ENCODE measurements around the gene ZNF318.
"Not testable (repeated sequence)": the region's sequence is repeated elsewhere in the genome, so short reads cannot be mapped to it uniquely, and the experiment has no call there.

Gene ZNF318, protein sequence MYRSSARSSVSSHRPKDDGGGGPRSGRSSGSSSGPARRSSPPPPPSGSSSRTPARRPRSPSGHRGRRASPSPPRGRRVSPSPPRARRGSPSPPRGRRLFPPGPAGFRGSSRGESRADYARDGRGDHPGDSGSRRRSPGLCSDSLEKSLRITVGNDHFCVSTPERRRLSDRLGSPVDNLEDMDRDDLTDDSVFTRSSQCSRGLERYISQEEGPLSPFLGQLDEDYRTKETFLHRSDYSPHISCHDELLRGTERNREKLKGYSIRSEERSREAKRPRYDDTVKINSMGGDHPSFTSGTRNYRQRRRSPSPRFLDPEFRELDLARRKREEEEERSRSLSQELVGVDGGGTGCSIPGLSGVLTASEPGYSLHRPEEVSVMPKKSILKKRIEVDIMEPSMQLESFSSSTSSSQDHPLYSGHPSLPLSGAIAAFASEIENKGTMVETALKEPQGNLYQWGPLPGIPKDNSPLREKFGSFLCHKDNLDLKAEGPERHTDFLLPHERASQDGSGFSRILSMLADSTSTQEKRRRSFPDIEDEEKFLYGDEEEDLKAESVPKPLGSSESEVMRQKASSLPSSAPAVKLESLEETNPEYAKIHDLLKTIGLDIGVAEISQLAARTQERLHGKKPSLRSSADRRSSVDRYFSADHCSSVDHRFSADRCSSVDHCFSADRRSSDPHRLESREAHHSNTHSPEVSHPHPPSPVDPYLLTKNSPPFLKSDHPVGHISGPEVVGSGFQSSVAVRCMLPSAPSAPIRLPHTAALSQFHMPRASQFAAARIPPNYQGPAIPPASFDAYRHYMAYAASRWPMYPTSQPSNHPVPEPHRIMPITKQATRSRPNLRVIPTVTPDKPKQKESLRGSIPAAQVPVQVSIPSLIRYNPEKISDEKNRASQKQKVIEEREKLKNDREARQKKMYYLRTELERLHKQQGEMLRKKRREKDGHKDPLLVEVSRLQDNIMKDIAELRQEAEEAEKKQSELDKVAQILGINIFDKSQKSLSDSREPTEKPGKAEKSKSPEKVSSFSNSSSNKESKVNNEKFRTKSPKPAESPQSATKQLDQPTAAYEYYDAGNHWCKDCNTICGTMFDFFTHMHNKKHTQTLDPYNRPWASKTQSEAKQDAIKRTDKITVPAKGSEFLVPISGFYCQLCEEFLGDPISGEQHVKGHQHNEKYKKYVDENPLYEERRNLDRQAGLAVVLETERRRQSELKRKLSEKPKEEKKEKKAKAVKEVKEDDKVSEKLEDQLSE (N-terminal part only)

DNA sequence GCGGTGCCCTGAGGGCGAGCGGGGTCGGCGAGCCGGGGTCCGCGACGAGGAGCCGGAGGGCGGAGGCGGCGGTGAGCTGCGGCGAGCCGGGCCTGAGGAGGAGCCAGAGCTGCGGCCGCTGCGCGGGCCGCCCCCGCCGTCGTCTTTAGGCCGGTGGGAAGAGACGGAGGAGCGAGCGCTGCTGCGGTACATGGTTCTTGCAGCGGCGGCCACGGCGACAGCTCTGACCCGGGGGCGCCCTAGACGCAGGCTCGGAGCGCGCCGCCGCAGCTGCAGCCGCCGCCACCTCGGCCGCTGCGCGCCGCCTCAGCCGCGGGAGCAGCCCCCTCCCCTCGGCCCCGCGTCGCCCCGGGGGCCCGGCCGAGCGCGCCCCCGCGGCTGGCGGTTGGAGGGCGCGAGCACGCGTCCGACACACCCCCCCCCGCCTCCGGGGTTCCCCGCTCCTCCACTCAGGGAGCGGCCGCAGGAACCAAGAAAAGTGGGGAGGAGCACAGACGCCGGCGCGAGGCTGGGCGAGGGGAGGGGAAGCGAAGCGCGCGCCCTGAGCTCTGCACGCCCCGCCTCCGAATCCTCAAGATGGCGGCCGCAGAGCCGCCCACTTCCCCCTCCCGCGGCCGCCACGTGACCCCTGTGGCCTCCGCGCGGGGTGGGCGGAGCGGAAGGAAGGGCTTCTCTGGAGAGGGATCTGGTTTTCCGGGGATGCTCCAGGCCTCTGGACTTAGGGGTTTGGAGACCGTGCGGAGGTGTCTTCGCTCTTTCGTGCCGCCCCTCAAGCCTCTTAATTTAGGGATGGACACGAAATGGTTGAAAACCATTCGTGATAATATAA lies at the start of gene ZNF318:
Gene ZNF318 (minus strand): TSS at position 474 of the 829 bp plus-strand sequence. CDS start 282 bp downstream, at position 192.
- peak; percentile 97 for DNase-seq

DNA sequence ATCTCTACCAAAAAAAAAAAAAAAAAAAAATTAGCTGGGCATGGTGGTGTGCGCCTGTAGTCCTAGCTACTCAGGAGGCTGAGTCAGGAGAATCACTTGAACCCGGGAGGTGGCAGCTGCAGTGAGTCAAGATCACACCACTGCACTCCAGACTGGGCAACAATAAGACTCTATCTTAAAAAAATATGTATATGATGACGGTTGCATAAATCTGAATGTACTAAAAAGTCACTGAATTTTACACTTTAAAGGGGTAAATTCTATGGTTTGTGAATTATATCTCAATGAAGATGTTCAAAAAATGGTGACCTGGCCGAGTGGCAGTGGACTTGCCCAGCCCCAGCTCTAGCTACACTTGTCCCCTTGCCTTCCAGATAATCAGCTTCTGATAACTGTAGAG lies 47.5 kb upstream of the ZNF318 start:
- DNase-seq = no peak

DNA sequence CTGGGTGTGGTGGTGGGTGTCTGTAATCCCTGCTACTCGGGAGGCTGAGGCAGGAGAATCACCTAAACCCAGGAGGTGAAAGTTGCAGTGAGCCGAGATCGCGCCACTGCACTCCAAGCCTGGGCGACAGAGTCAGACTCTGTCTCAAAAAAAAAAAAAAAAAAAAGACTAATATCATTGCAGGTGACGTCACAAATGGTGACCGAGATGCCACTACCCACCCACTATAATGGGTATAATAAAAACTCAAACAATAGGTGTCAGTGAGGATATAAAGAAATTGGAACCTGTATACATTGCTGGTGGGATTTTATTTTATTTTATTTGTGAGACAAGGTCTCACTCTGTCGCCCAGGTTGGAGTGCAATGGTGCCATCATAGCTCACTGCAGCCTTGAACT lies 45.8 kb upstream of the ZNF318 start:
- not testable (repeated sequence) for DNase-seq

DNA sequence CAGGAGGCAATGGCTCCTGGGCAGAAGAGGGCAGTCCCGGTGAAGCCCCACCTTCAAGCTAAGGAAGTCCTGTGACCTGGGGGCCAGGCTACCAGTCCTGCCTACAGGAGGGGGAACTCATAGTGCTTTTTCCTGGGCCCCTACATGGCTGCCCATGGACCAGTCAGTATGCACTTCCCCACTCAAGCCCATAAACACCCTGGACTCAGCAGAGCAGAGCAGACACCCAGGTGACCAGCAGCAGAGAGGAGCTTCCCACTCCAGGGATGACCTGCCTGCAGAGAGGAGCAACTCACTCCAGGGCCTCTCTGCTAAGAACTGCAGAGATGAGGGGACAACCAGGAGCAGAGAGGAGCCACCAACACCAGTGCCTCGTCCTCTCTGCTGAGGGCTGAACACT lies 43.6 kb upstream of the ZNF318 start:
- DNase-seq = no peak

DNA sequence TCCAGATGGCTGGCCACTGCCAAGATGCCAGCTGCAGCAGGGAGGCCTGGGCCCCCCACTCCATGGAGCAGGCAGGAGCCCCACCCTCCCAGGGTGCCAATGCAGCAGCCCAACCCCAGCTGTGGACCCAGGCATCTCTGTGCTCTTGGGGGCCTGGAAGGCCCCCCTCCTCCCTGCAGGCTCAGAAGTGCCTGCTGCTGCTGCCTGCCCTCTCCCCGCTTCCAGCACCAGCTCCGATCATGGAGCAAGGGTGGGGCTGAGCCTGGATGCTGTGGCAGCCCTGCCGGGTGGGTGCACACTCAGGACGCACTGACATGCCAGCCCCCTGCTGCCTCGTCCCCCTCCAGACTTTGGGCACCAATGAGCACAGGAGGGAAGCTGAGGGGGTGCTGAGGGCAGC lies 43.1 kb upstream of the ZNF318 start:
- no peak for DNase-seq

DNA sequence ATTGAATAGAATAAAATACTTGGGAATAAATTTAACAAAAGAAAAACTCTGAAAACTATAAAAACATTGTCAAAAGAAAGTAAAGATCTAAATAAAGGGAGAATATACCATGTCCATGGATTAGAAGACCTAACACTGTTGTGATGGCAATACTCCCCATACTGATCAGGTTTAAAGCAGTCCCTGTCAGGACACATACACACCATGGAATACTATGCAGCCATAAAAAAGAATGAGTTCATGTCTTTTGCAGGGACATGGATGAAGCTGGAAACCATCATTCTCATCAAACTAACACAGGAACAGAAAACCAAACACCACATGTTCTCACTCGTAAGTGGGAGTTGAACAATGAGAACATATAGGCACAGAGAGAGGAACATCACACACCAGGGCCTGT lies 41.3 kb upstream of the ZNF318 start:
- DNase-seq = not testable (repeated sequence)

DNA sequence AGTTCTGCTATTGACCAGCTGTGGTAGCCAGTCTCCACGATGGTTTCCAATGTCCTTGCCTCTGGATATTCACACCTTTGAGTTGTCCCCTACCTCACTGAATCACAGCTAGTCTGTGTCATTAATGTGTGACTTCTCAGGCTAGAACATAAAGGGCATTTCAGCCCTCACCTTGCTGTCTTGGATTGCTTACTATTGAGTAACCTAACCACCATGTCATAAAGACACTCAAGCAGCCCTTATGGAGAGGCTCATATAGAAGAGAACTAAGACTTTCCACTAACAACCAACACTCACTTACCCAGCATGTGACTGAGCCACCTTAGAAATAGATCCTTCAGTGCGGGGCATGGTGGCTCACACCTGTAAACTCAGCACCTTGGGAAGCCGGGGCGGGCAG lies 38.8 kb upstream of the ZNF318 start:
- DNase-seq = no peak

DNA sequence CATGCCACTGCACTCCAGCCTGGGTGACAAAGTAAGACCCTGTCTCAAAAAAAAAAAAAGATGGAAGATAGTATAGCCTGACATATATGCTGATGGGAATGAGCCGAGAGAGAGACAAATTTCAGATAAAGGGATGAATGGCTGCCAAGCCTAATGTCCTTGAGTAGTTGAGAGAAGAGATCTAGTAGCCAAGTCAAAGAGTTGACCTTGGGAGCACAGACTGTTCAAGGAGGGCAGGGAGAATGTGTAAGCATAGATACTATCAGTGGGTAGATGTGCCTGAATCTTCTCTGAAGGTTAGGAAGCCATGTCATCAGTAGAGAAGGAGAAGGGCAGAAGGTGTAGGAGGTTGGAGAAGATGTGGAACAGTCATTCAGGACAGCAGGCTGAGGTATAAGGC lies 37.8 kb upstream of the ZNF318 start:
- no peak for DNase-seq

DNA sequence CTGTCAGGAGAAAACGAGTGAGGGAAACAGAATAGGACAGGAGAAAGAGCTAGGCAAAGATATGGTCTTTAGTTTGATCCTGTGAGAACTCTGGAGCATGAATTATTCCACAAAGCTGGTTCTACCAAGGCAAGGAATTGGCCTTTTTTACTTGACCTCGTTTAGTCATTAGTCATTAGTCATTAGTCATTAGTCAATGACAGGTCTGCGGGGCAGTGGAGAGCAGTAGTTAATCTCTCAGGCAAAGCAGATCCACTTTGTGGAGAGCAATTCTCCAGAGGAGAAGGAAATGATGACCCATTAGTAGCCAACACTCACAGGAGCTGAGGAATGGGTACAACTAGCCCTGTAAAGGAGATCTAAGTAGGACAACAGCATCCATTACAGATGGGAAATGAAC lies 35.9 kb upstream of the ZNF318 start:
- DNase-seq = no peak

DNA sequence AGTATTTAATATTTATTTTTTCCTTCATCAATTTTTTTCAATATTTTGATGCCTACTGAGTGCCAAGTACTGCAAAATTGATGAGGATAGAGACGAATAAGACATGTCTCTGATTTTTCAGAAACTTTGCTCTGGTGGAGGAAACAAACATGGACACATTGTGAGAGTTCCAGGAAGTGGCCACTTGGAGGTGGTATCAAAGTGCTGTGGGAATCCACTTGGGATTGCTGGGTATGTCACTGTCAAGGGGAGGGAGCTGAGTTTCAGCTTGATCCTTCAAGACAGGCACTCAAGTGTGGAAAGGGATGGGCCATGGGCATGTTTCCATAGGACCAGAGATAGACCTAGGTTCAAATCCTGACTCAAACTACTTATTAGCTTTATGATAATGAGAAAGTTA lies 33.4 kb upstream of the ZNF318 start:
- DNase-seq = no peak

DNA sequence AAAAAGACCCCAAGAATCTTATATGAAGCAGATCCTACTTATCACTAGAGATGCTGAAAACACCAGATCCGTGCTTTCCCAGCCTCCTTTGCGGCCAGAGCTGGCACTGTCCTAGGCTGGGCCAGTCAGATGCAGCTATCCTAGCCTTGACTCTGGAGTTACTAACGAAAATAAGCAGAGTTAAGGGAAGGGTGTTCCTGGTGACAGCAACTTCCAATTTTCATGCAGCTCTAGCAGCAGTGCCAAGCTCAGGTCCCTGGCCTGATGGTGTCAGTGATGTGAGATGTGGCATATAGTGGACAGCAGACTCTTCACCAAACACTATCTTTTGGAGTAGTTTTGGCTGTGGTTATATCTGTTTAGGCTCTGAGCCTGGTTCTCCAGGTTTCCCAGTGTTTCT lies 32.3 kb upstream of the ZNF318 start:
- DNase-seq = no peak

DNA sequence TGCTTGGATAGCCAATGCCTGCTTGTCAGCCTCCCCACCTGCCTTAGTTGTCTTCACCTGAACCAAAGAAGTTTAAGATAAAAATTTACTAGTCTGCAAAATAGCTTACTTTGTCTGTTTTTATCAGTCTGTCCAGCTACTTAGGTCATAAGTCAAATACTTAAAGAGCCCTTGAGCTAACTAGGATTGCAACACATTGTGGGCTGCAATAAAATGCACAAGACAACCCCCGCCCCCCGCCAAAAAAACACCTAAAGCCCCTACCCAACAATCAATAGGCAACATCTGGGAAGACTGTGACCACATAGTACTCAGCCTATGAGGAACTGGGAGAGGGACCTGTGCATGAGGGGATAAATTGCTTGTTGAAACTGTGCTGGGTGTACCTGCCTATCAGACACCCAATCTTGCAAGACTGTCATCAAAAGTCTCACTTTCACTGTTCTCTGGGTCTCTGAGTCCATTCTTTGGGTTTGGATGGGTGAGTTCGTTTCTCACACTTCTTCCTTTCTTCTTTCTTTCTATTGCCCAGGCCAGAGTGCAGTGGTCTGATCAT lies 30.6 kb upstream of the ZNF318 start:
- DNase-seq = no peak

DNA sequence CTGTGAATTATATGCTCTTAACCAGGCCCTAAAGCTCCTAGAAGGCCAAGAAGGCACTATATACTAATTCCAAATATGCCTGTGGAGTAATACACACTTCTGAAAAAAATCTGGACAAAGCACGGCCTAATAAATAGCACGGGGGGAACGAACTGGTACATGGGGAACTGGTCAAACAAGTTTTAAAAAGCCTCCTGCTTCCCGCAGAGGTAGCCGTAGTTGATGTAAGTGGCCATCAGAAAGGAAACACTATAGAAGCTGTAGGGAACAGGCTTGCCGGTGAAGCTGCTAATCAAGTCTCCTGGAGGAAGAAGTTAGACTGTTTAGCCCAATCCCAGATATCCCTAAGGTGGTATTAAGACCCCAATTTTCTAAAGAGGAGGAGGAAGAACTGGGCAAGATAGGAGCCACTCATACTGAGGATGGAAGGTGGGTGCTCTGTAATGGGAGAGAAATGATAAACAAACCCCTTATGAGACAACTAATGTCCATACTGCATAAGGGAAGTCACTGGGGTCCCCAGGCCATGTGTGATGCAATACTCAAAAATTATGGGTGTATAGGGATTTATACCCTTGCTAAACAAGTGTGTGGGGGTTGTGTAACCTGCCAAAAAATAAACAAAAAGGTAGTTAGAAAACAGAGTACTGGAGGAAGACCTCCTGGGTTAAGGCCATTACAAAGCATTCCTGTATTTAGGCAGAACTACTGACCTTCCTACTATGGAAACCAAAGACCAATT lies 27.1 kb upstream of the ZNF318 start:
- DNase-seq = no peak

DNA sequence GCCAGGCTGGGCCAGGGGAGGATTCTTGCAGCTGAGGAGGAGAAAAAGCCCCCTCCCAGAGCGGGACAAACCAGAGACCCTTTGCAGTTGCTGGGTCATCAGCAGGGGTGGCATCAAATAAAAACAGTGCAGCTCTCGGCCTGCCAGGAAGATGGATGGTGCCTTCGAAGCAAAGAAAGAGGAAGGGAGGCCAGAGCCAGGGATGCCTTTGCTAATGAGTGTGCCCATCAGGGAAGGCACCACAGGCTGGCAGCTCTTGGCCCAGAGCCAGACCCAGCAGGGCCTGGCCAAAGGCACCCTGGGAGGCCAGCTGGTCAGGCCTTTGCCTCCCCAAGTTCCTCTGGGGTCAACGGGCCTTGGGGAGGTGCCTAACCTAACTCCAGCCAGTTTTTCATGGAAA lies 26.3 kb upstream of the ZNF318 start:
- no peak for DNase-seq

DNA sequence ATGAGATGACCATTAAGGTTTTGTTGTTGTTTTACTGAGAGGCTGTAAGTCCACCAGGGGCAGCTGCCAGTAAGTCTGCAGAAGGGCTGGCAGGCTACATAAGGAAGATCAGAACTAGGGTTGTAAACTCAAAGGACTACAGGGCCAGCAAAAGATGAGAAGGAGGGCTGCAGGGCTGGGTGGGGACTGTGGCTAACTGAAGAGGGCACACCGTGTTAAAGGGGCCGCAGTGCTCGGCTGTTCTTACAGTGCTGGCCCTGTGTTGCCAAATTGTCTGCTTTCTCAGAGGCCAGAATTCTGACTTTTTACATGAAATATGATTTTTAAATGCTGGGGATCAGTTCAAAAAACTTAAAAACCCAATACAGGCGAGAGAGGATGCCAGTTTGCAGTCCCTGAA lies 25.5 kb upstream of the ZNF318 start:
- DNase-seq = no peak

DNA sequence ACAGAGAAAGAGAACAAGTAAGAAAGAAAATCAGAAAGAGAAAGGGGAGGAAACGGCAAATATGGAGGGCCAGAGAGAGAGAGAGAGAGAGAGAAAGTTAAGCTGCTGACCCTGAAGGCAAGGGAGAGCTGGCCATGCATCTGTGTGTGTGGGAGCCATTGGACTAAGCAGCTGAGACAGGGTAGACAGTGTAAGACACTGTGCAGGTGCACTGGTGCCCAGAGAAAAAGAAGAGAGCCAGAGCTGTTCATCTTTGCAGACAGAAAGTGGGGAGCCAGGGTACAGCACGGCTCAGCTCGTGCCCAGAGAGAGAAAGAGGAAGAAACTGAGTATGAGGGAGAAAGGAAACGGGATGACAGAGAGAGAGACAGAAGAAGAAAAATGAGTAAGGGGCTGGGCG lies 24.2 kb upstream of the ZNF318 start:
- DNase-seq = no peak

DNA sequence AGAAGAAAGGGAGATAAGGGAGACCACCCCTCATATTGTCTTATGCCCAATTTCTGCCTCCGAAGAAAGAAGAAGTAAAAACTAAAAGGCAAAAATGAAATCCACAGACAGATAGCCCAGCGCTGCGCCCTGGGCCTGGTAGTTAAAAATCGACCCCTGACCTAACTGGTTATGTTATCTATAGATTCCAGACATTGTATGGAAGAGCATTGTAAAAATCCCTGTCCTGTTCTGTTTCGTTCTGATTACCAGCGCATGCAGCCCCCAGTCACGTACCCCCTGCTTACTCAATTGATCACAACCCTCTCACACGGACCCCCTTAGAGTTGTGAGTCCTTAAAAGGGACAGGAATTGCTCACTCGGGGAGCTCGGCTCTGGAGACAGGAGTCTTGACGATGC lies 23.7 kb upstream of the ZNF318 start:
- not testable (repeated sequence) for DNase-seq

DNA sequence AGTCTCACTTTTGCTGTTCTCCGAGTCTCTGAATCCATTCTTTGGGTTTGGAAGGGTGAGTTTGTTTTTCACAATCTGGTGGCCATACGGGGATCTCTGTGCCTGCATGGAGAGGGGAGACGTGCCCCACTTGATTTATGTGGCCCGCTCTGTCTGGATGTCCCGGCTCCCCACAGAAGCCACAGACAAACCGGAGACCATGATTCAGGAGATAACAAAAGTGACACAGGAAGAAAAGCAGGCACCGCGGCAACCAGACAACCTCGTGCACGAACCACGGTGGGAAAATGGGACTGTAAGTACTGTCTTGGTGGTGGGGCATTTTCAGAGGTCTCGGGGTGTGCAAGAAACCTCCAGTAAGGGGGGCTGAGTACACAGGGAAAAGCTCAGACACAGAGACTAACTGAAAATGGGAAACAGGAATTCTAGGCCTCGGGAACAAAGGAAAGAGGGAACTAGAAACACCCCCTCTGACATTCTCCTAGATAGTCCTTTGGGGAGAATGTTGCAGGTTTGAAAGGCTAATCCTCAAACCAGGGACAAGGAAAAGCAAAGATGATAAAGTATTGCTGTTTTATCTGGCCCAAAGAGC lies 22.1 kb upstream of the ZNF318 start:
- no peak for DNase-seq

DNA sequence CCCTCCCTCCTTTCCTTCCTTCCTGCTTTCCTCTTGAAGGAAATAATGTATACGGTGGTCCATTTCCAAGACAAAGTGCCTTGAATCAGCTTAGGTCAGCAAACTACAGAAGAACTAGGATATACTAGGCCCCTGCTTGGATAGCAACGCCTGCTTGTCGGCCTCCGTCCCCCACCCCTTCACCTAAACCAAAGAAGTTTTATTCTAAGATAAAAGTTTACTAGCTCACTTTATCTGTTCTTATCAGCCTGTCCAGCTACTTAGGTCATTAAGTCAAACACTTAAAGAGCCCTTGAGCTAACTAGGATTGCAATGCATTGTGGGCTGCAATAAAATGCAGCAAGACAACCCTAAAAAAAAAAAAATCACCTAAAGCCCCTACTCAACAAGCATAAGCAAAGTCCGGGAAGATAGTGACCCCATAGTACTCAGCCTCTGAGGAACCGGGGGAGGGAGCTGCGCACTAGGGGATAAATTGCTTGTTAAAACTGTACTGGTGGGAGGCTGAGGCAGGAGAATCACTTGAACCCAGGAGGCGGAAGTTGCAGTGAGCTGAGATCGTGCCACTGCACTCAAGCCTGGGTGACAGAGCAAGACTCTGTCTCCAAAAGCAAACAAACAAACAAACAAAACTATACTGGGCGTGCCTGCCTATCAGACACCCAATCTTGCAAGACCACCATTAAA lies 21.4 kb upstream of the ZNF318 start:
- not testable (repeated sequence) for DNase-seq

DNA sequence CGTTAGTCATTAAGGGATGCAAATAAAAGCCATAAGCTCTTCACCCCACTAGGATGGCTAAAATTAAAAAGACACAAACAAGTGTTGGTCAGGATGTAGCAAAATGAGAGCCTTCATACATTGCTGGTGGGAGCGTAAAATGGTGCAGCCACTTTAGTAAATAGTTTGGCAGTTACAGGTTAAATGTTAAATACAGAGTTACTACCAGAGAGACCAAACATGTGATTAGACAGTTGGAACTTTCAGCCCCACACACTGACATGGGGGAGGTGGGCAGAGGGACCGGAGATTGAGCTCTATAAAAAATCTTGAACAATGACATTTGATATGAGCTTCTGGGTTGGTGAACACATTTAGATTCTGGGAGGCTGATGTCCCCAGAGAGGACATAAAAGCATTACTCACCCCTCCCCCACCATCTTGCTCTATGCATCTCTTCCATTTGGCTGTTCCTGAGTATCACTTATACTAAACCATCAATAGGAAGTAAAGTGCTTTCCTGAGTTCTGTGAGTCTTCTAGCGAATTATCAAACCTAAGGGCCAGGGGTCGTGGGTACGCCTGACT lies 20.4 kb upstream of the ZNF318 start:
- DNase-seq = peak; percentile 16

All from NCI-H1436 (cell line).